GM18517 (cell line): ENCODE measurements around the gene ADCY1.

Experiments
- ATAC-seq: cut with Tn5 transposase; IDR thresholded peaks from one replicate; pipeline ENCODE4 v1.9.1; 2021; ENCODE audit warnings: mild to moderate bottlenecking, moderate library complexity; ENCODE audit not compliant: unreplicated experiment

The ADCY1 gene

GRCh38 chr7:45708046-45708950 lies 134.1 kb downstream of the ADCY1 start:
- ATAC-seq = no peak

- ATAC-seq = no peak
Observed at GRCh38 chr7:45709168-45710042, 135.2 kb downstream of the ADCY1 start.

- no peak for ATAC-seq
Observed at GRCh38 chr7:45710271-45711160, 136.3 kb downstream of the ADCY1 start.

- ATAC-seq = no peak
Observed at GRCh38 chr7:45711161-45711490, 137.0 kb downstream of the ADCY1 start.

- no peak for ATAC-seq
Observed at GRCh38 chr7:45712057-45712689, 138.0 kb downstream of the ADCY1 start.

- ATAC-seq = no peak
Observed at GRCh38 chr7:45712872-45713668, 138.9 kb downstream of the ADCY1 start.

GRCh38 chr7:45713669-45714520 lies 139.7 kb downstream of the ADCY1 start:
- no peak for ATAC-seq

GRCh38 chr7:45714521-45714820 lies 140.3 kb downstream of the ADCY1 start:
- ATAC-seq = no peak

GRCh38 chr7:45715471-45716352 lies 141.5 kb downstream of the ADCY1 start:
- ATAC-seq = no peak

GRCh38 chr7:45716380-45717203 lies 142.4 kb downstream of the ADCY1 start:
- no peak for ATAC-seq

- no peak for ATAC-seq
Observed at GRCh38 chr7:45717537-45718235, 143.5 kb downstream of the ADCY1 start.

GRCh38 chr7:45718464-45719330 lies 144.5 kb downstream of the ADCY1 start:
- ATAC-seq = no peak

- no peak for ATAC-seq
Observed at GRCh38 chr7:45720989-45721388, 146.8 kb downstream of the ADCY1 start.

- no peak for ATAC-seq
Observed at GRCh38 chr7:45721686-45722598, 147.8 kb downstream of the ADCY1 start.
